Endothelial cell of umbilical vein (primary cell): Measurements from ENCODE around the gene FOXP1. TPM values are rescaled to one million over a fixed set of nuclear protein-coding genes. Genes with fewer than 3 reads are reported as not detected.

Experiments
- BruUV-seq: library from RNA; stranded (reverse); fragments of 400-500 nt; replicated peaks from 2 replicates; lab custom pipeline; 2021; lab: Mats Ljungman, UMichigan
- CTCF ChIA-PET: fragments of 300-600, 350-600 bp; sonication (Branson Sonifier 250); formaldehyde crosslinking; loops from one replicate; lab custom pipeline; 2021; ENCODE audit warnings: antibody characterized with exemption, inconsistent platforms; lab: Charles Lee
- POLR2A ChIA-PET: fragments of 300-600, 350-600 bp; sonication (Branson Sonifier 250); formaldehyde crosslinking; loops from one replicate; lab custom pipeline; 2021; ENCODE audit warnings: antibody characterized with exemption, inconsistent platforms; lab: Charles Lee
- DNase-seq: peaks from one replicate; pipeline ENCODE4 v3.0.0-alpha.2; 2011; ENCODE audit warnings: low read depth, low spot score
- FAIRE-seq: peaks from 2 replicates; lab custom pipeline; 2011; peaks lifted over from hg19 to GRCh38; lab: Jason Lieb, UNC
- H2AFZ ChIP-seq: 2 replicates; pipeline ENCODE4 v1.6.0; 2012; ENCODE audit warnings: low read depth, low read length, control low read depth, inconsistent platforms
- H3K27ac ChIP-seq: 2 replicates; pipeline ENCODE4 v1.5.1; 2011; ENCODE audit warnings: low read depth, mild to moderate bottlenecking, control low read depth, low read length, moderate library complexity; ENCODE audit not compliant: insufficient read depth
- H3K27me3 ChIP-seq, 2 experiments: 2 replicates each; pipeline versions ENCODE4 v1.6.0 to v1.6.1; 2011; ENCODE audit warnings: low read length in 2 of 2, mixed read lengths in 1 of 2; ENCODE audit not compliant: control insufficient read depth in 2 of 2, insufficient read depth in 2 of 2
- H3K36me3 ChIP-seq, 2 experiments: 2 replicates in 1 of 2; 3 replicates in 1 of 2; pipeline ENCODE4 v1.5.1; 2011; ENCODE audit warnings: low read length in 2 of 2, mild to moderate bottlenecking in 1 of 2, moderate library complexity in 1 of 2; ENCODE audit not compliant: control insufficient read depth in 2 of 2, insufficient read depth in 2 of 2; ENCODE audit errors: extremely low read depth in 1 of 2
- H3K4me1 ChIP-seq: 3 replicates; pipeline ENCODE4 v1.5.1; 2011; ENCODE audit warnings: mild to moderate bottlenecking, low read length; ENCODE audit not compliant: control insufficient read depth, insufficient read depth; ENCODE audit errors: extremely low read depth
- H3K4me2 ChIP-seq: 2 replicates; pipeline ENCODE4 v1.6.1; 2011; ENCODE audit warnings: low read length, control low read depth, mixed read lengths; ENCODE audit not compliant: insufficient read depth
- H3K4me3 ChIP-seq, 3 experiments: fragments of 200-600 bp in 1 of 3; sonication (generic), shearing (Covaris generic) in 1 of 3; replicated peaks in 1 of 3; 2 replicates each; pipeline ENCODE4 v1.5.1; 2011 to 2016; ENCODE audit warnings: control low read depth in 3 of 3, low read length in 3 of 3, mild to moderate bottlenecking in 2 of 3, inconsistent platforms in 1 of 3, low read depth in 1 of 3, moderate library complexity in 1 of 3; ENCODE audit not compliant: insufficient read depth in 1 of 3
- H3K79me2 ChIP-seq: 2 replicates; pipeline ENCODE4 v1.6.0; 2012; ENCODE audit warnings: low read length, inconsistent platforms; ENCODE audit not compliant: control insufficient read depth, insufficient read depth
- H3K9ac ChIP-seq: replicated peaks from 2 replicates; pipeline ENCODE3; 2011; ENCODE audit warnings: low read length, control low read depth; ENCODE audit not compliant: insufficient read depth; ENCODE audit errors: extremely low read depth
- H3K9me1 ChIP-seq: replicated peaks from 3 replicates; pipeline ENCODE4 v1.6.0; 2011; ENCODE audit warnings: mild to moderate bottlenecking, low read length; ENCODE audit not compliant: control insufficient read depth, insufficient read depth; ENCODE audit errors: extremely low read depth
- H3K9me3 ChIP-seq: replicated peaks from 2 replicates; pipeline ENCODE4 v1.5.1; 2012; ENCODE audit warnings: low read length, inconsistent platforms; ENCODE audit not compliant: control insufficient read depth, insufficient read depth
- H4K20me1 ChIP-seq: replicated peaks from 2 replicates; pipeline ENCODE3; 2011; ENCODE audit warnings: mild to moderate bottlenecking, low read length; ENCODE audit not compliant: control insufficient read depth, insufficient read depth; ENCODE audit errors: extremely low read depth
- CTCF ChIP-seq, 2 donors: IDR thresholded peaks; 1 replicate in 1 of 2; 2 replicates in 1 of 2; pipeline ENCODE4 v1.5.1; 2011; ENCODE audit warnings: low read length in 2 of 2, mild to moderate bottlenecking in 2 of 2, moderate library complexity in 2 of 2, control low read depth in 1 of 2, inconsistent platforms in 1 of 2, low read depth in 1 of 2; ENCODE audit not compliant: insufficient read depth in 1 of 2; ENCODE audit errors: extremely low read depth in 1 of 2
- EZH2 ChIP-seq: IDR thresholded peaks from 2 replicates; pipeline ENCODE4 v1.6.1; 2012; ENCODE audit warnings: borderline replicate concordance, low read depth, mild to moderate bottlenecking, moderate library complexity, low read length, inconsistent platforms; ENCODE audit not compliant: severe bottlenecking
- FOS ChIP-seq: IDR thresholded peaks from 2 replicates; pipeline ENCODE4 v1.6.1; 2011; ENCODE audit warnings: mild to moderate bottlenecking, low read length, moderate library complexity, borderline replicate concordance; ENCODE audit not compliant: insufficient read depth
- GATA2 ChIP-seq: IDR thresholded peaks from 2 replicates; pipeline ENCODE4 v1.7.0; 2011; ENCODE audit warnings: low read depth, mild to moderate bottlenecking, moderate library complexity, mixed read lengths, low read length; ENCODE audit not compliant: insufficient read length, insufficient read depth
- JUN ChIP-seq: IDR thresholded peaks from 2 replicates; pipeline ENCODE4 v1.6.1; 2011; ENCODE audit warnings: borderline replicate concordance, low read depth; ENCODE audit not compliant: insufficient read length, insufficient read depth
- MAX ChIP-seq: IDR thresholded peaks from 2 replicates; pipeline ENCODE4 v1.6.1; 2011; ENCODE audit not compliant: insufficient read depth, insufficient read length
- MYC ChIP-seq: IDR thresholded peaks from one replicate; pipeline ENCODE4 v1.6.1; 2011; ENCODE audit warnings: mild to moderate bottlenecking, low read depth, low read length
- POLR2A ChIP-seq: IDR thresholded peaks from 2 replicates; pipeline ENCODE4 v1.6.1; 2012; ENCODE audit warnings: low read depth, mild to moderate bottlenecking, control low read depth, low read length
- POLR2AphosphoS5 ChIP-seq: IDR thresholded peaks from 2 replicates; pipeline ENCODE4 v1.6.1; 2012; ENCODE audit warnings: low read depth, mild to moderate bottlenecking, control low read depth, low read length, moderate library complexity; ENCODE audit not compliant: insufficient read depth
- dilution Hi-C: fragments of 300-500 bp; cut with MboI; formaldehyde crosslinking; loops from one replicate; pipeline ENCODE4 v1.15.0; 2019; ENCODE audit warnings: low sequenced_read_pairs; ENCODE audit not compliant: extremely low pct_ligation_motif_present
- intact Hi-C: fragments of 100-400 bp; cut with micrococcal nuclease; formaldehyde crosslinking; loops from one replicate; pipeline ENCODE4 v1.10.0; 2022
- polyA plus RNA-seq, 4 experiments: library from polyadenylated mRNA; depleted of rRNA in 3 of 4; stranded (reverse) in 3 of 4; unstranded in 1 of 4; fragments of >200 nt; gene quantifications; 2 replicates each; pipeline versions ENCODE4 v1.2.1 to v1.2.3, GENCODE V29; 2011 to 2012; ENCODE audit warnings: missing spikeins in 1 of 4
- total RNA-seq: library from RNA; stranded (reverse); gene quantifications from 2 replicates; pipeline ENCODE4 v1.2.3, GENCODE V29; 2021

The FOXP1 gene
- total and polyA plus RNA-seq, 2 donors (not counting 3 experiments of a cell fraction or from before 2014, with no cell fraction given) = 41.0 to 107 TPM

- no peaks in the 10 kb centered on the region for H3K79me2 ChIP-seq
- ChIA-PET CTCF (interaction anchor here (0.6 to 3.7 kb wide), 60 partner anchors 8 to 866 kb away, joined by 3 to 20 read pairs (median 4); no protein-coding TSS in a partner anchor), POLR2A (interaction anchor here (1.0 kb wide), 1 partner anchor 187 kb away, joined by 3 read pairs; no protein-coding TSS in a partner anchor)
- H3K4me3 ChIP-seq = no peak overlapping the region
- no peak for FAIRE-seq
- H3K27ac ChIP-seq = no peak overlapping the region
- no peaks in the 10 kb centered on the region for H3K27me3 ChIP-seq
- no peak overlapping the region for H3K4me2 ChIP-seq
- H3K9me1 ChIP-seq = no peaks in the 10 kb centered on the region
- no peaks in the 10 kb centered on the region for H3K9me3 ChIP-seq
- DNase-seq = no peak
- BruUV-seq = no TSS peak
- intact Hi-C loops = loop anchor here (10.0 kb wide), 4 partner anchors 263 to 853 kb away; no protein-coding TSS in a partner anchor
- H4K20me1 ChIP-seq = no peaks in the 10 kb centered on the region
- no peak overlapping the region for H2AFZ ChIP-seq
- H3K9ac ChIP-seq = no peak overlapping the region
- TF ChIP-seq GATA2 (no peak), JUN (no peak), MAX (no peak), CTCF (IDR thresholded peaks at IDR 0.05; ENCODE audit: extremely low read depth in 1 of 2, insufficient read depth in 1 of 2, low read depth in 1 of 2, low read length in 2 of 2) (no peak), EZH2 (no peak), POLR2A (no peak), MYC (no peak), POLR2AphosphoS5 (no peak), FOS (no peak)
- peaks cover 18% of the 10 kb centered on the region for H3K4me1 ChIP-seq
- H3K36me3 ChIP-seq = no peaks in the 10 kb centered on the region
- dilution Hi-C loops = no loop called here
These were observed 185.8 kb downstream of the FOXP1 start for GRCh38 chr3:71397726-71398125.
